ENCODE data around the gene ATP4A.

DNA sequence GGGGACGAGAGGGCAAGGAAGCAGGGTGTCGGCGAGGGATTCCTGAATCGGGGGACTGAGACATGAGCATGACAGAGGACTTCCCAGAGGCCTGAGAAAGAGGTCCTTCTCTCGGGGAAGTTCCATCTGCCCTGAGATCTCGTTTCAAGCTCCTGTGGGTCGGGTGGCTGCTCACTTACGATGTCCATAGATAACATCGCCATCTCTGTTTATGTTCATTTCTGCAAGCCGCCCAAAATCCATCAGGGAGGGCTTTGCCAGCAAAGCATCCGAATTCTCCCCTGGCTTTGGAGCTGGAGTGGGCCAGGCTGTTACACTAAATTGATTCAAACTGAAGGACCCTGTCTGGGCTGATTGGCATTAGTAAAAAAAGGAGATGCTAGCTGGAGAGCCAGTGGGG, 55.9 kb downstream of the ATP4A start:
- TF ChIP-seq, protein P1, sequence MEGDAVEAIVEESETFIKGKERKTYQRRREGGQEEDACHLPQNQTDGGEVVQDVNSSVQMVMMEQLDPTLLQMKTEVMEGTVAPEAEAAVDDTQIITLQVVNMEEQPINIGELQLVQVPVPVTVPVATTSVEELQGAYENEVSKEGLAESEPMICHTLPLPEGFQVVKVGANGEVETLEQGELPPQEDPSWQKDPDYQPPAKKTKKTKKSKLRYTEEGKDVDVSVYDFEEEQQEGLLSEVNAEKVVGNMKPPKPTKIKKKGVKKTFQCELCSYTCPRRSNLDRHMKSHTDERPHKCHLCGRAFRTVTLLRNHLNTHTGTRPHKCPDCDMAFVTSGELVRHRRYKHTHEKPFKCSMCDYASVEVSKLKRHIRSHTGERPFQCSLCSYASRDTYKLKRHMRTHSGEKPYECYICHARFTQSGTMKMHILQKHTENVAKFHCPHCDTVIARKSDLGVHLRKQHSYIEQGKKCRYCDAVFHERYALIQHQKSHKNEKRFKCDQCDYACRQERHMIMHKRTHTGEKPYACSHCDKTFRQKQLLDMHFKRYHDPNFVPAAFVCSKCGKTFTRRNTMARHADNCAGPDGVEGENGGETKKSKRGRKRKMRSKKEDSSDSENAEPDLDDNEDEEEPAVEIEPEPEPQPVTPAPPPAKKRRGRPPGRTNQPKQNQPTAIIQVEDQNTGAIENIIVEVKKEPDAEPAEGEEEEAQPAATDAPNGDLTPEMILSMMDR (IDR thresholded peaks at IDR 0.05; ENCODE audit: borderline replicate concordance, extremely low read depth, low read length, poor library complexity, severe bottlenecking), result no peak
- no peak for TF ChIP-seq EZH2 (IDR thresholded peaks at IDR 0.05; ENCODE audit: borderline replicate concordance, low read depth, low read length, severe bottlenecking)
